Measurements from ENCODE around the gene CTSW. TPM values are rescaled to one million over a fixed set of nuclear protein-coding genes. Genes with fewer than 3 reads are reported as not detected.

CTSW gene
- total and polyA plus RNA-seq, 2 donors (not counting 1 experiment from before 2014, with no cell fraction given), result 0.84 to 4.6 TPM

GRCh38 chr11:65856689-65857499 is 22.7 kb upstream of the CTSW start:
- Mint-ChIP-seq H3K4me1 (peaks cover 55% of the 10 kb centered on the region), H3K4me3 (peak overlapping the region; percentile 94), H3K27ac (peak overlapping the region; percentile 95), H3K27me3 (no peaks in the 10 kb centered on the region), H3K9me3 (ENCODE audit: insufficient read depth) (no peaks in the 10 kb centered on the region)
- DNase-seq (peak; percentile 91), ATAC-seq (ENCODE audit: low read depth) (peak; percentile 34)
- WGBS (ENCODE audit: insufficient coverage), result 2% methylated on average over 57 of the region's 57 CpGs
- H3K27ac ChIP-seq (ENCODE audit: low read length in 2 of 2), result peak overlapping the region; percentile 71 to 77
- POLR2A ChIA-PET, result interaction anchor here (0.5 to 4.8 kb wide), 8 partner anchors 8 to 242 kb away, joined by 3 to 65 read pairs (median 4); partner anchors contain the start of genes CCDC85B, FIBP, PCNX3 and SNX32
- H3K27me3 ChIP-seq (replicated peaks in 1 of 4; ENCODE audit: control extremely low read depth in 1 of 4, control insufficient read depth in 3 of 4, insufficient read depth in 4 of 4, low read length in 3 of 4), result no peaks in the 10 kb centered on the region
- TF ChIP-seq EZH2 (IDR thresholded peaks at IDR 0.05; ENCODE audit: borderline replicate concordance, insufficient read depth, low read depth, low read length, poor library complexity, severe bottlenecking) (no peak), CTCF (IDR thresholded peaks at IDR 0.05) (no peak)
- peaks cover 56% of the 10 kb centered on the region for H3K79me2 ChIP-seq (ENCODE audit: control insufficient read depth, insufficient read depth, low read length)
- peak overlapping the region; percentile 79 for H3K9ac ChIP-seq (ENCODE audit: low read length)
- peaks cover 27 to 52% of the 10 kb centered on the region in 2 donors for H3K4me1 ChIP-seq (ENCODE audit: control insufficient read depth in 2 of 2, insufficient read depth in 2 of 2, low read length in 2 of 2)
- peaks cover 0 to under 1% (median 0%) of the 10 kb centered on the region in 3 donors for H3K9me3 ChIP-seq (ENCODE audit: control extremely low read depth in 1 of 3, control insufficient read depth in 2 of 3, insufficient read depth in 1 of 3, low read length in 2 of 3)
- peak overlapping the region; percentile 83 to 98 (median 95) for H3K4me3 ChIP-seq (ENCODE audit: control extremely low read depth in 1 of 5, extremely low read depth in 1 of 5, insufficient read depth in 1 of 5, low read depth in 2 of 5, low read length in 4 of 5)
- H4K20me1 ChIP-seq (ENCODE audit: control insufficient read depth, insufficient read depth, low read length, poor library complexity, severe bottlenecking), result peaks cover 63% of the 10 kb centered on the region
- peaks cover 0 to 53% of the 10 kb centered on the region in 2 experiments for H3K36me3 ChIP-seq (replicated peaks in 1 of 2; ENCODE audit: control extremely low read depth in 1 of 2, control insufficient read depth in 1 of 2, extremely low read depth in 1 of 2, insufficient read depth in 2 of 2, low read length in 1 of 2)
- CTCF ChIA-PET, result interaction anchor here (1.0 to 8.6 kb wide), 3 partner anchors 31 to 77 kb away, joined by 3 to 244 read pairs (median 4); partner anchors contain the start of genes CCDC85B and FIBP
- peak overlapping the region; percentile 94 for H3K4me2 ChIP-seq (replicated peaks; ENCODE audit: low read depth, low read length, poor library complexity, severe bottlenecking)
- intact Hi-C loops (cut with micrococcal nuclease), result loop anchor here (5.0 kb wide), 1 partner anchor 410 kb away; the partner anchor contains the start of gene RAB1B
- H2AFZ ChIP-seq (ENCODE audit: insufficient read depth, low read depth, low read length, poor library complexity, severe bottlenecking), result peak overlapping the region; percentile 61

Data from B cell (primary cell).